Activated T-cell treated with anti-CD3 and anti-CD28 coated beads, Interleukin-2, amount 50 U/mL, for 72 hours (primary cell): Measurements from ENCODE around the gene AMPH. TPM values are rescaled to one million over a fixed set of nuclear protein-coding genes. Genes with fewer than 3 reads are reported as not detected.
"Not testable (repeated sequence)": the region's sequence is repeated elsewhere in the genome, so short reads cannot be mapped to it uniquely, and the experiment has no call there.

Source experiments
- ATAC-seq, 2 donors: fragments of 150-1000 bp; cut with Tn5 transposase; replicated peaks in 1 of 2; 2 replicates each; pipeline ENCODE4 v1.10.0; 2021; ENCODE audit warnings: moderate library complexity in 2 of 2, mild to moderate bottlenecking in 1 of 2
- DNase-seq, 2 donors: peaks; one replicate each; pipeline ENCODE4 v3.0.0; 2021 to 2022; ENCODE audit warnings: mixed read lengths in 1 of 2
- H3K27ac Mint-ChIP-seq: one replicate; pipeline ENCODE4 v1.8.0; 2022; ENCODE audit warnings: mild to moderate bottlenecking, moderate library complexity, mixed read lengths
- H3K27me3 Mint-ChIP-seq: one replicate; pipeline ENCODE4 v1.8.0; 2022; ENCODE audit warnings: low read depth, mixed read lengths
- H3K36me3 Mint-ChIP-seq, 2 donors: one replicate each; pipeline ENCODE4 v1.8.0; 2022; ENCODE audit warnings: mixed read lengths in 2 of 2, mild to moderate bottlenecking in 1 of 2; ENCODE audit not compliant: insufficient read depth in 2 of 2
- H3K4me1 Mint-ChIP-seq: one replicate; pipeline ENCODE4 v1.8.0; 2022; ENCODE audit warnings: low read depth, mixed read lengths
- H3K4me3 Mint-ChIP-seq, 2 donors: one replicate each; pipeline ENCODE4 v1.8.0; 2022; ENCODE audit warnings: mild to moderate bottlenecking in 2 of 2, mixed read lengths in 2 of 2, moderate library complexity in 2 of 2
- H3K9me3 Mint-ChIP-seq, 2 donors: one replicate each; pipeline ENCODE4 v1.8.0; 2022; ENCODE audit warnings: mixed read lengths in 2 of 2
- total RNA-seq, 2 donors: library from RNA; stranded (reverse); gene quantifications; one replicate each; pipeline ENCODE4 v1.2.3, GENCODE V29; 2022

The AMPH gene
- total RNA-seq, 2 donors from 2014 or later = 0.07 to 0.53 TPM

GRCh38 chr7:38358273-38358831, 272.8 kb downstream of the AMPH start:
- ATAC-seq (peak; percentile 58 to 63), DNase-seq (peak; percentile 52 to 63)
- H3K4me1 Mint-ChIP-seq = peaks cover 89% of the 10 kb centered on the region
- peaks cover 4 to 22% of the 10 kb centered on the region in 2 donors for H3K36me3 Mint-ChIP-seq
- not testable (repeated sequence) for H3K27me3 Mint-ChIP-seq, H3K9me3 Mint-ChIP-seq
- H3K4me3 Mint-ChIP-seq = peak overlapping the region; percentile 95 to 96
- H3K27ac Mint-ChIP-seq = peak overlapping the region; percentile 99

- ATAC-seq, H3K9me3 Mint-ChIP-seq, H3K27me3 Mint-ChIP-seq: not testable (repeated sequence)
- DNase-seq = peak; percentile 69 to 74
- H3K27ac Mint-ChIP-seq = peak overlapping the region; percentile 97
- H3K4me1 Mint-ChIP-seq = peaks cover 68% of the 10 kb centered on the region
- H3K4me3 Mint-ChIP-seq = peak overlapping the region; percentile 84 to 91
- peaks cover 1 to 15% of the 10 kb centered on the region in 2 donors for H3K36me3 Mint-ChIP-seq
These were observed 276.8 kb downstream of the AMPH start for GRCh38 chr7:38354271-38354851.

GRCh38 chr7:38353431-38353881, 277.7 kb downstream of the AMPH start:
- peaks cover 66% of the 10 kb centered on the region for H3K4me1 Mint-ChIP-seq
- H3K36me3 Mint-ChIP-seq = peaks cover 1 to 13% of the 10 kb centered on the region in 2 donors
- ATAC-seq = peak; percentile 61 to 62
- peak overlapping the region; percentile 84 to 91 for H3K4me3 Mint-ChIP-seq
- H3K9me3 Mint-ChIP-seq, H3K27me3 Mint-ChIP-seq: not testable (repeated sequence)
- peak overlapping the region; percentile 97 for H3K27ac Mint-ChIP-seq
- peak; percentile 45 to 60 for DNase-seq

DNA sequence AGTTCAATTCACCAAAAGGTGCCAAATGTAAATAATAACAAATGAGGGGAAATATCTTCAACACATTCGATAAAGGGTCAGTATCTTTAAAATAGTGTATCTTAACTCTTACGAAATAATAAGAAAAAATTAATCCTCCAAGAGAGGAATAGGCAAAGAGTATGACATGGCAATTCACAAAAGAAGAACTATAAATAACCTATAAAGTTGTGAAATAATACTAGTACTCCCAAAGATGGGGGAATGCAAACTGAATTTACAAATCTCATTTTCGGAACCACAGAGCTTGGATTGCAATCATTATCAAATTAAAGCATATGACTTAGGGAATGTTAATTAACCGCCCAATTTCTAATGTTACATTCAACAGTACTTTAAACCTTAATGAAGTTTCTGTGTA, 279.6 kb downstream of the AMPH start:
- ATAC-seq (no peak), DNase-seq (no peak)
- Mint-ChIP-seq H3K27ac (peak overlapping the region; percentile 99), H3K9me3 (no peaks in the 10 kb centered on the region), H3K27me3 (no peaks in the 10 kb centered on the region), H3K4me1 (peaks cover 56% of the 10 kb centered on the region), H3K36me3 (peaks cover 1 to 10% of the 10 kb centered on the region in 2 donors), H3K4me3 (peak overlapping the region; percentile 95 to 99)

GRCh38 chr7:38350777-38351176, 280.4 kb downstream of the AMPH start:
- Mint-ChIP-seq H3K4me3 (peak overlapping the region; percentile 95 to 99), H3K4me1 (peaks cover 56% of the 10 kb centered on the region), H3K27ac (peak overlapping the region; percentile 99)
- not testable (repeated sequence) for DNase-seq, H3K36me3 Mint-ChIP-seq, ATAC-seq, H3K9me3 Mint-ChIP-seq, H3K27me3 Mint-ChIP-seq

GRCh38 chr7:38349869-38350583, 281.1 kb downstream of the AMPH start:
- DNase-seq (peak; percentile 69 to 80), ATAC-seq (peak; percentile 76 to 81)
- Mint-ChIP-seq H3K27ac (peak overlapping the region; percentile 99), H3K4me3 (peak overlapping the region; percentile 95 to 99), H3K4me1 (peaks cover 54% of the 10 kb centered on the region)
- H3K36me3 Mint-ChIP-seq, H3K9me3 Mint-ChIP-seq, H3K27me3 Mint-ChIP-seq: not testable (repeated sequence)

DNA sequence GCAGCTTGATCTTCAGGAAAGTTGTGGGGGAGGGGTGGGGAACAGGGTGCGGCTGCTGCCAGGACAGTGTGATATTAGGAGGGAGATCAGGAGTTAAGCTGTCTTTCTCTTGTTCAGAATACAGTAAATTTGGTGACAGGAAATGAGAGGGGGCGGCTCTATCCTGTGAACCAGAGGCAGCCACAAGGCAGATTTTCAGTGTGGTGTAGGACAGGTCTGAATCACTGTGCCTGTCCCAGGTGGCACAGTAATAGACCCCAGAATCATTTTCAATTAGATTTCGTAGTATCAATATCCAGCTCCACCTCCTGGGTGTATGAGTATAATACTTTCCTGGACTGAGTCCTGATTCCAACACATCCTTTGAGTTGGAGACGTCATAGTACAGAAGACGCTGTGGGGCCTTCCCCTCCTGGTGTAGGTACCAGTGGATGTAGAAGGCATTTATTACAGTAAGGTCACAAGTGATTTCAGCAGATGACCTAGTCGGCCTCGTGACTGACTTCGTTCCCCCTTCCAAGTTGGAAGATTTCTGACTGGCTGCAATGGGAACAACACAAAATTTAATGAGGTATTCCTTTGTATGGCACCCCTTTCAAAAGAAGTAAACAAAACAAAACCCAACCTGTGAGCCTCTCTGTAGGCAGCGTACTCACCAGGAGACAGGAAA, 281.9 kb downstream of the AMPH start:
- not testable (repeated sequence) for H3K36me3 Mint-ChIP-seq, H3K9me3 Mint-ChIP-seq, H3K27me3 Mint-ChIP-seq
- ATAC-seq = peak; percentile 58 to 60
- peaks cover 56% of the 10 kb centered on the region for H3K4me1 Mint-ChIP-seq
- H3K4me3 Mint-ChIP-seq = peak overlapping the region; percentile 95 to 99
- DNase-seq = peak; percentile 27 to 53
- peak overlapping the region; percentile 99 for H3K27ac Mint-ChIP-seq

- Mint-ChIP-seq H3K27ac (peak overlapping the region; percentile 97), H3K4me1 (peaks cover 60% of the 10 kb centered on the region), H3K4me3 (peak overlapping the region; percentile 71 to 80)
- H3K27me3 Mint-ChIP-seq, H3K9me3 Mint-ChIP-seq, H3K36me3 Mint-ChIP-seq: not testable (repeated sequence)
- DNase-seq (peak; percentile 58), ATAC-seq (peak; percentile 35 to 51)
These were observed 285.6 kb downstream of the AMPH start for GRCh38 chr7:38345299-38346172.

DNA sequence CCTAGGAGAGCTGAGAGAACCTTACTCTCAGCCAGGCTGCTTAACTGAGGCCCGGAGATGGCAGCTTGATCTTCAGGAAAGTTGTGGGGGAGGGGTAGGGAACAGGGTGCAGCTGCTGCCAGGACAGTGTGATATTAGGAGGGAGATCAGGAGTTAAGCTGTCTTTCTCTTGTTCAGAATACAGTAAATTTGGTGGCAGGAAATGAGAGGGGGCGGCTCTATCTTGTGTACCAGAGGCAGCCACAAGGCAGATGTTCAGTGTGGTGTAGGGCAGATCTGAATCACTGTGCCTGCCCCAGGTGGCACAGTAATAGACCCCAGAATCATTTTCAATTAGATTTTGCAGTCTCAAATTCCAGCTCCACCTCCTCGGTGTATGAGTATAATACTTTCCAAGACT, 286.4 kb downstream of the AMPH start:
- peak; percentile 35 to 50 for DNase-seq
- H3K36me3 Mint-ChIP-seq, H3K9me3 Mint-ChIP-seq, H3K27me3 Mint-ChIP-seq: not testable (repeated sequence)
- Mint-ChIP-seq H3K27ac (peak overlapping the region; percentile 97), H3K4me3 (peak overlapping the region; percentile 70 to 80), H3K4me1 (peaks cover 64% of the 10 kb centered on the region)
- ATAC-seq = peak; percentile 56 to 71

GRCh38 chr7:38342135-38342534, 289.0 kb downstream of the AMPH start:
- H3K27ac Mint-ChIP-seq = peak overlapping the region; percentile 52

DNA sequence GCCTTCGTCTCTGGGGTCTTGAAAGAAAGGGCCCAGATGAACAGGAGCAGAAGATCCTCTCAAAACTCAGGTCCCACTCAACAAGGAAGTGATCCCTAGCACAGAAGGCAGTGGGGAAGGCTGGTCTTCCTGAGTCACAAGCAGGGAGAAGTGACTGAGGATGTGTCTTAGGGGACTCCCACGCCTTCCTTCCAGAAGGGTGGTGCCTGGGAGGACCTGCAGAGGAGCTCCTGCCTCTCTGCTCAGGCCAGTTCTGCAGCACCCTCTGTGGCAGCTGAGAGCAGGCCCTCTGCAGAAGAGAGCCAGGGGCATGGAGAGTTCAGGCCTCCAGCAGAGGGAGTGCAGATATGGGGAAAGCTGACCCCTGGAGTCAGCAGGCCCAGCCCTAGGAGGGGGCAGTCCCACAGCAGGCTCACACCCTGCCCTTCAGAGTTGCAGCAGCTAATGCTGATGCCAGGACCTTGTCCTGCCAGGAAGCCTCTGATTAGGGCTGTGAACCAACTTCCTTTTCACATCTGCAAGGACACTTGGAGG, 289.9 kb downstream of the AMPH start:
- Mint-ChIP-seq H3K27ac (peak overlapping the region; percentile 70), H3K4me1 (peaks cover 72% of the 10 kb centered on the region), H3K4me3 (peak overlapping the region; percentile 59 to 76)
- not testable (repeated sequence) for H3K9me3 Mint-ChIP-seq, H3K36me3 Mint-ChIP-seq, H3K27me3 Mint-ChIP-seq
- DNase-seq (peak in 1 of 2 donors; percentile 23), ATAC-seq (peak; percentile 35 to 49)

More at GRCh38 chr7:38342135-38342534, 289.0 kb downstream of the AMPH start:
- DNase-seq, ATAC-seq, H3K27me3 Mint-ChIP-seq, H3K36me3 Mint-ChIP-seq, H3K9me3 Mint-ChIP-seq: not testable (repeated sequence)
- H3K4me3 Mint-ChIP-seq = peak overlapping the region; percentile 51 to 76
- peaks cover 66% of the 10 kb centered on the region for H3K4me1 Mint-ChIP-seq
